Measurements from ENCODE around the gene TAP2. TPM values are rescaled to one million over a fixed set of nuclear protein-coding genes. Genes with fewer than 3 reads are reported as not detected.

The TAP2 gene
- total and polyA plus RNA-seq, 2 donors (not counting 1 experiment from before 2014, with no cell fraction given) = 66.1 to 126 TPM

GRCh38 chr6:32840604-32841246 lies 2.2 kb upstream of the TAP2 start:
- H3K4me1 ChIP-seq (ENCODE audit: control insufficient read depth in 2 of 2, insufficient read depth in 2 of 2, low read length in 2 of 2) = peaks cover 61 to 76% of the 10 kb centered on the region in 2 donors
- ChIA-PET POLR2A (interaction anchor here (3.4 to 9.7 kb wide), 3 partner anchors 15 to 131 kb away, joined by 36 to 282 read pairs (median 37); partner anchors contain the start of genes PSMB9 and TAP1), CTCF (interaction anchor here (1.1 to 11.0 kb wide), 7 partner anchors 16 to 158 kb away, joined by 3 to 359 read pairs (median 4); partner anchors contain the start of genes PSMB9 and TAP1)
- peak overlapping the region in 3 of 5 experiments; percentile 7 to 19 (median 8) for H3K4me3 ChIP-seq (ENCODE audit: control extremely low read depth in 1 of 5, extremely low read depth in 1 of 5, insufficient read depth in 1 of 5, low read depth in 2 of 5, low read length in 4 of 5)
- Mint-ChIP-seq H3K4me3 (peak overlapping the region; percentile 95), H3K27me3 (no peaks in the 10 kb centered on the region), H3K9me3 (ENCODE audit: insufficient read depth) (no peaks in the 10 kb centered on the region), H3K4me1 (peaks cover 81% of the 10 kb centered on the region), H3K27ac (peak overlapping the region; percentile 99)
- no peaks in the 10 kb centered on the region for H3K27me3 ChIP-seq (replicated peaks in 1 of 4; ENCODE audit: control extremely low read depth in 1 of 4, control insufficient read depth in 3 of 4, insufficient read depth in 4 of 4, low read length in 3 of 4)
- peaks cover 6% of the 10 kb centered on the region for H4K20me1 ChIP-seq (ENCODE audit: control insufficient read depth, insufficient read depth, low read length, poor library complexity, severe bottlenecking)
- 17% methylated on average over 7 of the region's 9 CpGs for WGBS (ENCODE audit: insufficient coverage)
- no peak for ATAC-seq (ENCODE audit: low read depth)
- peak overlapping the region; percentile 60 to 97 for H3K27ac ChIP-seq (ENCODE audit: low read length in 2 of 2)
- peak; percentile 60 for DNase-seq
- H3K36me3 ChIP-seq (replicated peaks in 1 of 2; ENCODE audit: control extremely low read depth in 1 of 2, control insufficient read depth in 1 of 2, extremely low read depth in 1 of 2, insufficient read depth in 2 of 2, low read length in 1 of 2) = peaks cover 10 to 47% of the 10 kb centered on the region in 2 experiments
- H2AFZ ChIP-seq (ENCODE audit: insufficient read depth, low read depth, low read length, poor library complexity, severe bottlenecking) = no peak overlapping the region
- intact Hi-C loops (cut with micrococcal nuclease) = loop anchor here (5.0 kb wide), 1 partner anchor 173 kb away; the partner anchor contains the start of gene HLA-DQB1
- peak overlapping the region; percentile 73 for H3K4me2 ChIP-seq (replicated peaks; ENCODE audit: low read depth, low read length, poor library complexity, severe bottlenecking)
- H3K9ac ChIP-seq (ENCODE audit: low read length) = peak overlapping the region; percentile 96
- H3K9me3 ChIP-seq (ENCODE audit: control extremely low read depth in 1 of 3, control insufficient read depth in 2 of 3, insufficient read depth in 1 of 3, low read length in 2 of 3) = no peaks in the 10 kb centered on the region
- peaks cover 83% of the 10 kb centered on the region for H3K79me2 ChIP-seq (ENCODE audit: control insufficient read depth, insufficient read depth, low read length)
- TF ChIP-seq CTCF (IDR thresholded peaks at IDR 0.05) (no peak), EZH2 (IDR thresholded peaks at IDR 0.05; ENCODE audit: borderline replicate concordance, insufficient read depth, low read depth, low read length, poor library complexity, severe bottlenecking) (no peak)

GRCh38 chr6:32839356-32839755 lies 817 bp upstream of the TAP2 start:
- POLR2A ChIA-PET = interaction anchor here (1.4 to 9.7 kb wide), 8 partner anchors 16 to 145 kb away, joined by 4 to 282 read pairs (median 8); partner anchors contain the start of genes BRD2, HLA-DMA, PSMB9 and TAP1
- Mint-ChIP-seq H3K27me3 (no peaks in the 10 kb centered on the region), H3K27ac (peak overlapping the region; percentile 99), H3K9me3 (ENCODE audit: insufficient read depth) (no peaks in the 10 kb centered on the region), H3K4me1 (peaks cover 84% of the 10 kb centered on the region), H3K4me3 (peak overlapping the region; percentile 38)
- WGBS (ENCODE audit: insufficient coverage) = 94% methylated on average over 13 of the region's 15 CpGs
- no peaks in the 10 kb centered on the region for H3K27me3 ChIP-seq (replicated peaks in 1 of 4; ENCODE audit: control extremely low read depth in 1 of 4, control insufficient read depth in 3 of 4, insufficient read depth in 4 of 4, low read length in 3 of 4)
- H3K27ac ChIP-seq (ENCODE audit: low read length in 2 of 2) = peak overlapping the region; percentile 1 to 97
- CTCF ChIA-PET = interaction anchor here (1.1 to 11.0 kb wide), 29 partner anchors 11 to 425 kb away, joined by 3 to 359 read pairs (median 11); partner anchors contain the start of genes HLA-DMA, PSMB9 and TAP1
- DNase-seq (no peak), ATAC-seq (ENCODE audit: low read depth) (no peak)
- H3K79me2 ChIP-seq (ENCODE audit: control insufficient read depth, insufficient read depth, low read length) = peaks cover 82% of the 10 kb centered on the region
- intact Hi-C loops (cut with micrococcal nuclease) = loop anchor here (2.0 to 5.0 kb wide), 2 partner anchors 42 to 55 kb away; no protein-coding TSS in a partner anchor
- H3K4me2 ChIP-seq (replicated peaks; ENCODE audit: low read depth, low read length, poor library complexity, severe bottlenecking) = peak overlapping the region; percentile 73
- TF ChIP-seq EZH2 (IDR thresholded peaks at IDR 0.05; ENCODE audit: borderline replicate concordance, insufficient read depth, low read depth, low read length, poor library complexity, severe bottlenecking) = no peak
- TF ChIP-seq CTCF (IDR thresholded peaks at IDR 0.05) = no peak
- H3K4me3 ChIP-seq (ENCODE audit: control extremely low read depth in 1 of 5, extremely low read depth in 1 of 5, insufficient read depth in 1 of 5, low read depth in 2 of 5, low read length in 4 of 5) = no peak overlapping the region
- peaks cover 19 to 51% of the 10 kb centered on the region in 2 experiments for H3K36me3 ChIP-seq (replicated peaks in 1 of 2; ENCODE audit: control extremely low read depth in 1 of 2, control insufficient read depth in 1 of 2, extremely low read depth in 1 of 2, insufficient read depth in 2 of 2, low read length in 1 of 2)
- H3K4me1 ChIP-seq (ENCODE audit: control insufficient read depth in 2 of 2, insufficient read depth in 2 of 2, low read length in 2 of 2) = peaks cover 59 to 69% of the 10 kb centered on the region in 2 donors
- H2AFZ ChIP-seq (ENCODE audit: insufficient read depth, low read depth, low read length, poor library complexity, severe bottlenecking) = no peak overlapping the region
- H3K9ac ChIP-seq (ENCODE audit: low read length) = no peak overlapping the region
- H3K9me3 ChIP-seq (ENCODE audit: control extremely low read depth in 1 of 3, control insufficient read depth in 2 of 3, insufficient read depth in 1 of 3, low read length in 2 of 3) = no peaks in the 10 kb centered on the region
- H4K20me1 ChIP-seq (ENCODE audit: control insufficient read depth, insufficient read depth, low read length, poor library complexity, severe bottlenecking) = no peaks in the 10 kb centered on the region
